GM12891 (cell line): ENCODE results near the gene SEMA6A.

Experiments used
- POLR2A ChIP-seq: IDR thresholded peaks from 2 replicates; pipeline ENCODE4 v1.6.1; 2011; ENCODE audit warnings: low read depth, low read length, control low read depth
- POLR2AphosphoS5 ChIP-seq: IDR thresholded peaks from 2 replicates; pipeline ENCODE4 v1.6.1; 2011; ENCODE audit warnings: low read depth, low read length, control low read depth

GRCh38 chr5:116508835-116509234 is 65.8 kb downstream of the SEMA6A start:
- TF ChIP-seq POLR2AphosphoS5 (no peak), POLR2A (no peak)
